Right hindlimb (tissue), 1 donor: Measurements from ENCODE around the gene HECTD4.
"Not testable (repeated sequence)": the region's sequence is repeated elsewhere in the genome, so short reads cannot be mapped to it uniquely, and the experiment has no call there.

Source experiments
- DNase-seq: peaks from one replicate; pipeline ENCODE4 v3.0.0-alpha.2; 2018

Gene HECTD4

GRCh38 chr12:112350593-112351592 lies 31.3 kb downstream of the HECTD4 start:
- no peak for DNase-seq

DNA sequence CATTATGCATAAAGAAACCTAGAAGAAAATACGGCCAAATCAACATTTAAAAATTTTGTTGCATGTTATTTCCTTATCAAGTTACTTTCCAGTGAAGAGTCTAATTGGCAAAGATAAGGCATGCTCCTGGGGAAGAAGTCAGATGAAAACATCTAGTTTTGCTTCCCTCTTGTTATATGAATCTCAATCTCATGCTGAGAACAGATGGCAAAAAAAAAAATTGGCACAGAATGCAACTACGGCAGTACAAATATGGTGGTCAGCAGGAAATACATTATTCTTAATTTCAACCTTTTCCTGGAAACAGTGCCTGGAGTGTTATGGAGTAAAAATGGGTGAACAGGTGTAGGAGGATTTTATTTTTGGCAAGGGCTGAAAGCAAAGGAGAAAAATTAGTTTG lies 32.8 kb downstream of the HECTD4 start:
- DNase-seq: no peak

DNA sequence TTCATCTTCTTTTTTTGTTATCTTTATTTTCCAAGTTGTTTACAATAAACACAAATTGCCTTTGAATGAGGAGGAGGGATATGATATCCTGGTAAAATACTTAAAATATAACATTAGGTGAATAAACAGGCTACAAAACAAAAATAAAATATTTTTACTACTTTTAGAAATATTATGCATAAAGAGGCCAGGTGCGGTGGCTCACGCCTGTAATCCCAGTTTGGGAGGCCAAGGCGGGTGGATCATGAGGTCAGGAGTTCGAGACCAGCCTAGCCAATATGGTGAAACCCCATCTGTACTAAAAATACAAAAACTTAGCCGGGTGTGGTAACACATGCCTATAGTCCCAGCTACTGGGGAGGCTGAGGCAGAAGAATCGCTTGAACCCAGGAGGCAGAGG lies 33.3 kb downstream of the HECTD4 start:
- DNase-seq: not testable (repeated sequence)

DNA sequence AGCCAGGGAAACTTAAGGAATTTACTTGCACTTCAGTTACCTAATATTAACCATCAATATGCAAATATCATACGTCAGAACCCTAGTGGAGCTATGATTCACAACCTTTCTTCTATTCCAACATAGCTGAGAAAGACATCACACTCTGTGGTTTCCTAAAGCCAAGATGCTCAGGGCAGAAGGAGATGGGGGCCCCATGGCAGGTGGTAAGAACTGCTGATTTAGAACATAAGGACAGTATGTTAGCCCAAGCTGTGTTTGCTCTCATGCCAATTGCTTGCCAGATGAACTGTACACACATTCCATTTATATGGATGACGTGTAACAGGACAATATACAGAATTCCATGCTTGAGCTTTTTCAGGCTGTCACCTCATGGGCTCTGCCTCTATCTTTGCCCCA lies 34.6 kb downstream of the HECTD4 start:
- no peak for DNase-seq

DNA sequence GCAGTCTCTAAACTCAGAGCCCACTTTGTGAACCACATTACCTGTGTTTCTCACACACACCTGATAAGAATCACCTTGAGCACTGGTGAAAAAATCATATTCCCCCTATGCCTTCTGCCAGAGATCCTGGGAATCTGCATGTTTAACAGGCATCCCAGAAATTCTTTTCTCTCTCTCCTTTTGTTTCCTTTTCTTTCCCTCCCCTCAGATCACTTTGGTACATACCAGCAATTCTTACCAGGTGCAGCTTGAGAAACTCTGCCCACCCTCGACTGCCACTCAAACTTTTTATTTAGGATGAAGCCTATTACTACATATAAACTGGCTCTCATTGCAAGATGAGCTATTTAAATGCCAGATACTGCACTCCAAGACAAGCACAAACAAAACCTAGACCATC lies 36.0 kb downstream of the HECTD4 start:
- DNase-seq: no peak

DNA sequence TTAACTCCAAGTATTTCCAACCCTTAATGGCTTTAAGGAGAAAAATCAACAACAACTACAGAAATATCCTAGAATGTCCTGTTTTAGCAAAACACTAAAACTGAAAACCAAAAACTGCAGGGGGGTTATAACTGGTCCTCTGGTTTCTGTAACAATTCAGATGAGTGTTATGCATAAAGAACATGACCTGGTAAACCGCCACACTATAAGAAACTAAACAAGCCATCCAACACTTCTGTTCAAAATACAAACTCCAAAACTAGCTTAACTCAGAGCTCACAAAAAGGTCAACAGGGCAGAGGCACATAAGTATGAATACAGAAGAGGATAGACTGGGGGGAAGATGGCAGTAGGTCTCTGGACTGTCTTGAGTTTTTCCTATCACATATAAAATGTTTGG lies 38.0 kb downstream of the HECTD4 start:
- no peak for DNase-seq

DNA sequence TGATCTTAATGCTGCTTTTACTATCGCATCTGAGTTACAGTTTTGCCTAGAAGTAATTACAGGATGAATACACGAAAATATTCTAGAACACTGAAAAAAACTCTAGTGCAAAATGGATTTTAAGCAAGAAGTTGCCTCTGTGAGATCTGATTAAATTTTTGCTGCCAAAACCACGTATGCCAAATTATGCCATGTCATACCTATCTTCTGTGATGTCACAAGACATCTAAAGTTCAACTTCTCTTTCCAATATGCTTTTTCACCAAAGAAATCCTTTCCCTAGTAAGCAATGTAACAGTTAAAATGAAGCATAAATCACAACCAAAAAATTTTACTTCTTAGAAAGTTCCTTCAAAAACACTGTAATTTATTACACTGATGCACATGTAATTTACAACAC lies 39.6 kb downstream of the HECTD4 start:
- no peak for DNase-seq

DNA sequence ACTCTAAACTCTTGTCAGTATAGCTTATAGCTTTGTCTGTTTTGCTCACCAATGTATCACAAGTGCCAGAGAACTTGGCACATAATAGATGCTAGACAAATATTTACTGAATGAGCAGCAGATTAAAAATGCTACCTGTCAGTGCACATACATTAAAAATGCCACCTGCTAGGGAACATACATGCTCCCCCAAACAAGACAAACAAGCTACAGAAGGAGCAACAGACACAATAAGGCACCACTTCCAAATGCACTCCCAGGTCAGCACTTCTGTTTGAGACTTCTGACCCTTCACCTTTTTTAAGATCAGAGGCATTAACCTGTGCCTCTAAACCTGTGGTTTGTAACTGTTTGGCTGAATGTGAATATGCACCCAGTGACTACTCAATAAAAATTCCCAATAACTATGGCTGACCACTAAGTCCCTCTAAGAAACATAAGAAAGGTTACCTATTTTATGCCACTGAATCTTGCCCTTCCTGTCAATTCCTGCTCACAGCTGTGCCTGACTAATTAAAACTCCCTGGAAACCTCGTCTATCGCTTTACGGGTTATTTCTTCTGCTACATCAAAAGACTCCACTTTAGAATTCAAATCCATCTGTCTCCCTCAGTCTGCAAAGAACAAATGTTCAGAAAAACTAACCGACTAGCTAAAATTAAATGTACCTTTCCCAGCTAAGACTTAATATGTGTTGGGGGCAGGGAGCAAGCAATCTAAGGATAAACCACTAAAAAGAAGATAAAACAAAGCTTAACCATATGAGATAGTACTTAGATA lies 41.0 kb downstream of the HECTD4 start:
- DNase-seq: no peak

DNA sequence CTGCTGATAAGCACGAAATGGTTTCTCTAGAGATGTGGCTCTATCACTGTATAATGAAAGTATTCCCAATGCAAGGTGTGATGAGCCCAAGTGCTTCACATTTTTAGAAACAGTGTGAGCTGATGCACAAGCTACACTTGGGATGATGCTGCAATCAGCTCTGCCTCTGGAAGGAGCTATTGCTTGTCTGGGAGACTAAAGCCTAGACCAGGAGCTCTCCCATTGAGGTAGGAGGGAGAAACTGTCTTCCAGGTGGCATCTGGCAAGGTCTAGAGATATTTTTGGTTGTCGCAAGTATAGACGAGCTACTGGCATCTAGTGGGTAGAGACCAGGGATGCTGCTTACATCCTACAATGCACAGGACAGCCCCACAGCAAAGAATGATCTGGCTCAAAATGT lies 42.0 kb downstream of the HECTD4 start:
- no peak for DNase-seq

DNA sequence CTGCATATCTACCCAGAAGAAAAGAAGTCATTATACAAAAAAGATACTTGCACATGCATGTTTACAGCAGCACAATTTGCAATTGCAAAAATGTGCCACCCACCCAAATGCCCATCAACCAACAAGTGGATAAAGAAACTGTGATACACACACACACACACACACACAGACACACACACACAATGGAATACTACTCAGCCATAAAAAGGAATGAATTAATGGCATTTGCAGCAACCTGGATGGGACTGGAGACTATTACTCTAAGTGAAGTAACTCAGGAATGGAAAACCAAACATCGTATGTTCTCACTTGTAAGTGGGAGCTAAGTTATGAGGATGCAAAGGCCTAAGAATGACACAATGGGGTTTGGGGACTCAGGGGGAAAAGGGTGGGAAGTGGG lies 47.2 kb downstream of the HECTD4 start:
- DNase-seq: not testable (repeated sequence)

DNA sequence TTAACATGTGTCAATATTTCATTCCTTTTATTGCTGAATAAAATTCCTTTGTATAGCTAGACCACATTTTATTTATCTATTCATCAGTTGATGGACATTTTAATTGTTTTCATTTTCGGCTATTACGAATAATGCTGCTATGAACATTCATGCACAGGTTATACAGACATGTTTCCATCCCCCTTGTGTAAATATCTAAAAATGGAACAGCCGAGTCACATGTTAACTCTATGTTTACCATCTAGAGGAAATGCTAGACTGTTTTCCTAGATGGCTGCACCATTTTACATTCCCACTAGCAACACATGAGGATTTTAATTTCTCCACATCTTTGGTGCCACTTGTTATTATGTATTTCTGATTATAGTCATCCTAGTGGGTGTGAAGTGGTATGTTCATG lies 49.2 kb downstream of the HECTD4 start:
- DNase-seq: no peak

DNA sequence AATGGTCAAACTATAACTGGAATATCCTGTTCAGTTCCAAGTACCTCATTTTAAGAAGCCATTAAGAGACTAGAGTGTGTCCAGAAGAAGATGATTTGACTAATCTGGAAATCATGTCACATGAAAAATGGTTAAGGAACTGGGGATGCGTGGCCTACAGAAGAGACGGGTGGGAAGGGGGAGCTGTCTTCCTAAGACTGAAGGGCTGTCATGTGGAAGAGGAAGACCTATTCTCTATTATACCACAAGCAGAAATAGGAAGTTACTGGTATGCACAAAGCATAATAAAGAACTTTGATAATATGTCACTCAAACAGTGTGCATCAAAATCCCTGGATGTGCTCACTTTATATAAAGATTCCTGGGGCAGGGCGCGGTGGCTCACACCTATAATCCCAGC lies 50.3 kb downstream of the HECTD4 start:
- no peak for DNase-seq

DNA sequence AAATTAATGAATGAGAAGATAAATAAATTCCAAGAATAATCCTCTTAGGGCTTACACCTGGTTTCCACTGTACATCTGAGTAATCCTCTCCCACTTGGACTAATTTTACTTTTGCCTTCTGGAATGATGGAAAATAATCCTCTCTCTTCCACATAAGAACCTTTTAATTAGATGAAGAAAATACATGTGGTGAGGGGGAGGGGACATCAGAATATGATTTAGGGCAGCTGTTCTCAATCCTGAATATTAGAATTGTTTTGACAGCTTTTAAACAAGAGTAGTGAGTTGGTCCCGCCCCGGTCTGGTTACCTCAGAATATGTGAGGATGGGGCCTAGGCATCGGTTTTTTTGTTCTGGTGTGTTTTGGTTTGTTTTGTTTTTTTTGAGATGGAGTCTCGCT lies 51.5 kb downstream of the HECTD4 start:
- DNase-seq: no peak

GRCh38 chr12:112328456-112329124 lies 53.6 kb downstream of the HECTD4 start:
- DNase-seq: no peak

- no peak for DNase-seq
Measured at GRCh38 chr12:112327209-112327938, 54.9 kb downstream of the HECTD4 start.

GRCh38 chr12:112325622-112326207 lies 56.5 kb downstream of the HECTD4 start:
- no peak for DNase-seq

DNA sequence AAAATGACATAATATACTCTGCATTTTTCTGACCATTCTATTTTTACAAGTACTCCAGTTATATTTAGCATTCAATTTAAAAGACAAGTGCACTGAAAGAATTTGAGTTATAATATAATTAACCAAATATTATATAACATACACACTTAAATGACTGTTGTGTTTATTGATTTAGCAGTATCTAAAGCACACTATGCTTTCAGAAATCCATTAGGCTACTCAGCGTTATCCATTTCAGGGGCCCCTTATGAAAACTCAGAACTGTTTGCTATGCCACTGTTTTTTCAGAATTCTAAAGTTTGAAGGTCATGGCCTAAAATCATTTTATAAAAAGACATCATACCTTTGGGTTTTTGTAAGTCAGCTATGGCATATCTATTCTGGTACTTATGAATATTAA lies 57.1 kb downstream of the HECTD4 start:
- no peak for DNase-seq

GRCh38 chr12:112322882-112323547 lies 59.2 kb downstream of the HECTD4 start:
- no peak for DNase-seq

- DNase-seq: no peak
Measured at GRCh38 chr12:112322441-112322840, 59.8 kb downstream of the HECTD4 start.

GRCh38 chr12:112321245-112321644 lies 61.0 kb downstream of the HECTD4 start:
- no peak for DNase-seq

DNA sequence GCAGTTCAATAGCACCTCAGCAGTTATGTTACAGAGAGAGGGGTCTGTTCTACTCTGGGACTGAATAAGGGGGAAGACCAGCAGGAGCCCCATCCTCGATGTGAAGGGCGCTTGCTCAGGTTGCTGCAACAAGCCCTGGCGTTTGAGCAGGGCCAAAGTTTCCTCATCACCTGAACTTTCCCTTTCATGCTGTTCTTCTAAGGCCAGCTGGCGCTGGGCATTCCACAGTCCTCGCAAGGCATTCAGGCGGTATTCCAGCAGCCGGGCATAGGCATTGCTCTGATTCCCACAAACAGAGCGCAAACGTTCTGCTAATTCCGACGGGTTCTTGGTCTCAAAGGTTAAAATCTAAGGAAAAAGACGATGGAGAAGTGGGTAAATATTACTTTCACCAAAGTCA lies 62.8 kb downstream of the HECTD4 start:
- no peak for DNase-seq

DNA sequence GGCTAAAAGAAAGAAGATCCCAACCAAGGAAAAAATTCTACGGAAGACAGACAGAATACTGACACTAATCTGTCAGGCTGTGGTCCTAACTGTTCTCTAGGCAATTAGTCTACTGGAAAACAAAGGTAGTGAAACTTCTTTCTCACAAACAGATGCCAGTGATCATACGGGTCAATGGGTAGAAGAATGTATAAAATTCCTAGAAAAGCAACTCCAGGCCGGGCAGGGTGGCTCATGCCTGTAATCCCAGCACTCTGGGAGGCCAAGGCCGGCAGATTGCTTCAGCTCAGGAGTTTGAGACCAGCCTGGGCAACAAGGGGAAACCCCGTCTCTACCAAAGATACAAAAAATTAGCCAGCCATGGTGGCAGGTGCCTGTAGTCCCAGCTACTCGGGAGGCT lies 64.8 kb downstream of the HECTD4 start:
- DNase-seq: no peak
